ENCODE data around the gene MAP2.

MAP2 gene

GRCh38 chr2:209663656-209664055 is 239.8 kb downstream of the MAP2 start:
- TF ChIP-seq CTCF (IDR thresholded peaks at IDR 0.05; ENCODE audit: low read depth, low read length) = no peak
- Histone ChIP-seq H3K27ac (no peak overlapping the region), H3K36me3 (no peaks in the 10 kb centered on the region), H3K4me3 (ENCODE audit: low read depth, low read length) (no peak overlapping the region), H3K27me3 (ENCODE audit: insufficient read depth, low read depth, severe bottlenecking) (no peaks in the 10 kb centered on the region), H3K9me3 (ENCODE audit: severe bottlenecking) (no peaks in the 10 kb centered on the region)
- DNase-seq = no peak

GRCh38 chr2:209666296-209666695 is 242.4 kb downstream of the MAP2 start:
- DNase-seq = no peak
- Histone ChIP-seq H3K36me3 (no peaks in the 10 kb centered on the region), H3K27ac (no peak overlapping the region), H3K27me3 (ENCODE audit: insufficient read depth, low read depth, severe bottlenecking) (no peaks in the 10 kb centered on the region), H3K4me3 (ENCODE audit: low read depth, low read length) (no peak overlapping the region), H3K9me3 (ENCODE audit: severe bottlenecking) (no peaks in the 10 kb centered on the region)
- TF ChIP-seq CTCF (IDR thresholded peaks at IDR 0.05; ENCODE audit: low read depth, low read length) = no peak

GRCh38 chr2:209671020-209671680 is 247.3 kb downstream of the MAP2 start:
- H3K27ac ChIP-seq = no peak overlapping the region
- no peak overlapping the region for H3K4me3 ChIP-seq (ENCODE audit: low read depth, low read length)
- no peaks in the 10 kb centered on the region for H3K27me3 ChIP-seq (ENCODE audit: insufficient read depth, low read depth, severe bottlenecking)
- no peaks in the 10 kb centered on the region for H3K36me3 ChIP-seq
- TF ChIP-seq CTCF (IDR thresholded peaks at IDR 0.05; ENCODE audit: low read depth, low read length) = no peak
- DNase-seq = no peak
- H3K9me3 ChIP-seq (ENCODE audit: severe bottlenecking) = no peaks in the 10 kb centered on the region

- no peaks in the 10 kb centered on the region for H3K9me3 ChIP-seq (ENCODE audit: severe bottlenecking)
- H3K27me3 ChIP-seq (ENCODE audit: insufficient read depth, low read depth, severe bottlenecking) = no peaks in the 10 kb centered on the region
- no peak overlapping the region for H3K27ac ChIP-seq
- no peaks in the 10 kb centered on the region for H3K36me3 ChIP-seq
- no peak for TF ChIP-seq CTCF (IDR thresholded peaks at IDR 0.05; ENCODE audit: low read depth, low read length)
- no peak for DNase-seq
- no peak overlapping the region for H3K4me3 ChIP-seq (ENCODE audit: low read depth, low read length)
Observed at GRCh38 chr2:209673811-209674210, 250.0 kb downstream of the MAP2 start.

GRCh38 chr2:209680596-209680995 is 256.7 kb downstream of the MAP2 start:
- H3K9me3 ChIP-seq (ENCODE audit: severe bottlenecking) = no peaks in the 10 kb centered on the region
- H3K27ac ChIP-seq = no peak overlapping the region
- no peak for DNase-seq
- H3K27me3 ChIP-seq (ENCODE audit: insufficient read depth, low read depth, severe bottlenecking) = no peaks in the 10 kb centered on the region
- no peak overlapping the region for H3K4me3 ChIP-seq (ENCODE audit: low read depth, low read length)
- no peak for TF ChIP-seq CTCF (IDR thresholded peaks at IDR 0.05; ENCODE audit: low read depth, low read length)
- H3K36me3 ChIP-seq = no peaks in the 10 kb centered on the region

GRCh38 chr2:209681201-209681735 is 257.4 kb downstream of the MAP2 start:
- no peak for DNase-seq
- Histone ChIP-seq H3K36me3 (no peaks in the 10 kb centered on the region), H3K27me3 (ENCODE audit: insufficient read depth, low read depth, severe bottlenecking) (no peaks in the 10 kb centered on the region), H3K4me3 (ENCODE audit: low read depth, low read length) (no peak overlapping the region), H3K27ac (no peak overlapping the region), H3K9me3 (ENCODE audit: severe bottlenecking) (no peaks in the 10 kb centered on the region)
- no peak for TF ChIP-seq CTCF (IDR thresholded peaks at IDR 0.05; ENCODE audit: low read depth, low read length)
